K562 (cell line): ENCODE results near the gene NFATC1. TPM values are rescaled to one million over a fixed set of nuclear protein-coding genes. Genes with fewer than 3 reads are reported as not detected.

Experiments used
- ATAC-seq: fragments of 200-7000 bp; cut with Tn5 transposase; 3 replicates; pipeline ENCODE4 v1.9.1; 2020; ENCODE audit warnings: moderate library complexity
- BruUV-seq: library from RNA; stranded (reverse); fragments of 400-500 nt; replicated peaks from 2 replicates; lab custom pipeline; 2021; lab: Mats Ljungman, UMichigan
- CTCF ChIA-PET: fragments of 300-600 bp; formaldehyde crosslinking; extraction: SDS; loops from one replicate; lab custom pipeline; 2021; ENCODE audit warnings: low intra/inter-chr PET ratio; lab: Yijun Ruan, JAX
- POLR2A ChIA-PET: fragments of 300-600, 350-650 bp; sonication (Branson Sonifier 250); formaldehyde crosslinking; extraction: SDS; loops from one replicate; lab custom pipeline; 2021; ENCODE audit warnings: antibody characterized with exemption, inconsistent platforms; lab: Yijun Ruan, JAX
- DNase-seq, 4 experiments: peaks; one replicate each; pipeline versions ENCODE4 v3.0.0 to v3.0.0-alpha.2; 2011 to 2018; ENCODE audit warnings: low spot score in 3 of 4, mixed read lengths in 3 of 4; ENCODE audit errors: extremely low read depth in 1 of 4
- FAIRE-seq: peaks from 2 replicates; lab custom pipeline; 2011; peaks lifted over from hg19 to GRCh38; lab: Jason Lieb, UNC
- H2AFZ ChIP-seq: 2 replicates; pipeline ENCODE4 v1.6.0; 2011; ENCODE audit warnings: low read depth, low read length, control low read depth, inconsistent platforms
- H3K27ac ChIP-seq: fragments of 200-600 bp; 3 replicates; pipeline ENCODE4 v1.8.0; 2011; ENCODE audit warnings: low read depth, mild to moderate bottlenecking, control low read depth, inconsistent platforms, low read length, moderate library complexity, mixed read lengths; ENCODE audit errors: extremely low read depth
- H3K27me3 ChIP-seq, 2 experiments: fragments of 300-600 bp in 1 of 2; 2 replicates in 1 of 2; 3 replicates in 1 of 2; pipeline versions ENCODE4 v1.6.0 to v1.8.0; 2011; ENCODE audit warnings: inconsistent platforms in 2 of 2, low read length in 2 of 2, mild to moderate bottlenecking in 1 of 2, mixed read lengths in 1 of 2, moderate library complexity in 1 of 2; ENCODE audit not compliant: control insufficient read depth in 2 of 2, insufficient read depth in 2 of 2
- H3K36me3 ChIP-seq: fragments of 300-600 bp; 3 replicates; pipeline ENCODE4 v1.8.0; 2011; ENCODE audit warnings: mild to moderate bottlenecking, low read length, inconsistent platforms; ENCODE audit not compliant: control insufficient read depth, insufficient read depth
- H3K4me1 ChIP-seq, 2 experiments: fragments of 200-600 bp in 1 of 2; replicated peaks in 1 of 2; 2 replicates in 1 of 2; 3 replicates in 1 of 2; pipeline versions ENCODE4 v1.5.1 to v1.8.0; 2011; ENCODE audit warnings: inconsistent platforms in 2 of 2, low read length in 2 of 2, mild to moderate bottlenecking in 1 of 2, mixed read lengths in 1 of 2, moderate library complexity in 1 of 2; ENCODE audit not compliant: control insufficient read depth in 2 of 2, insufficient read depth in 2 of 2
- H3K4me2 ChIP-seq: 2 replicates; pipeline ENCODE4 v1.6.1; 2011; ENCODE audit warnings: low read length, control low read depth, inconsistent platforms, mixed read lengths; ENCODE audit not compliant: insufficient read depth
- H3K4me3 ChIP-seq: fragments of 200-600 bp; sonication (generic), shearing (Covaris generic); 2 replicates; pipeline ENCODE4 v1.5.1; 2016; ENCODE audit warnings: control low read depth, inconsistent platforms
- H3K79me2 ChIP-seq: fragments of 200-600 bp; 3 replicates; pipeline ENCODE4 v1.8.0; 2011; ENCODE audit warnings: low read length, inconsistent platforms; ENCODE audit not compliant: control insufficient read depth, insufficient read depth
- H3K9ac ChIP-seq, 2 experiments: 2 replicates each; pipeline versions ENCODE4 v1.6.0 to v1.6.1; 2011; ENCODE audit warnings: low read depth in 2 of 2, low read length in 2 of 2, control low read depth in 1 of 2, inconsistent platforms in 1 of 2, mild to moderate bottlenecking in 1 of 2, mixed read lengths in 1 of 2; ENCODE audit not compliant: insufficient read depth in 1 of 2
- H3K9me1 ChIP-seq: one replicate; pipeline ENCODE4 v1.6.0; 2011; ENCODE audit warnings: inconsistent platforms, mild to moderate bottlenecking, low read length, moderate library complexity; ENCODE audit not compliant: control insufficient read depth, insufficient read depth
- H3K9me3 ChIP-seq: replicated peaks from 2 replicates; pipeline ENCODE4 v1.5.1; 2011; ENCODE audit warnings: low read depth, low read length, inconsistent platforms; ENCODE audit not compliant: control insufficient read depth, insufficient read depth
- H4K20me1 ChIP-seq: replicated peaks from 2 replicates; pipeline ENCODE4 v1.6.1; 2011; ENCODE audit warnings: low read length, inconsistent platforms, mixed read lengths; ENCODE audit not compliant: control insufficient read depth, insufficient read depth
- ADNP ChIP-seq: fragments of 200-800 bp; sonication (Bioruptor generic); IDR thresholded peaks from 2 replicates; pipeline ENCODE4 v1.6.1; 2016; ENCODE audit warnings: missing genetic modification characterization, missing compliant biosample characterization
- CAMTA2 ChIP-seq: fragments of 250-450 bp; sonication (Bioruptor Pico); conservative IDR thresholded peaks from 2 replicates; pipeline ENCODE4 v1.5.1; 2022
- EHMT2 ChIP-seq: fragments of 450-650 bp; IDR thresholded peaks from 2 replicates; pipeline ENCODE4 v1.6.1; 2018; ENCODE audit warnings: antibody characterized with exemption
- FOXK2 ChIP-seq, 2 experiments: fragments of 450-650 bp; IDR thresholded peaks in 1 of 2; conservative IDR thresholded peaks in 1 of 2; 2 replicates each; pipeline ENCODE4 v1.6.1; 2016; ENCODE audit warnings: low read depth in 2 of 2, mild to moderate bottlenecking in 1 of 2
- NFE2 ChIP-seq: IDR thresholded peaks from 2 replicates; pipeline ENCODE4 v1.6.1; 2014; ENCODE audit warnings: antibody characterized with exemption, low read depth
- PCBP1 ChIP-seq: fragments of 200-400 bp; formaldehyde crosslinking; IDR thresholded peaks from 2 replicates; pipeline ENCODE4 v1.6.1; 2018; ENCODE audit warnings: mild to moderate bottlenecking, low read depth, low read length; ENCODE audit not compliant: poor library complexity, severe bottlenecking
- POLR2B ChIP-seq: fragments of 450-650 bp; IDR thresholded peaks from 2 replicates; pipeline ENCODE4 v1.6.1; 2018; ENCODE audit warnings: low read depth; ENCODE audit not compliant: partially characterized antibody
- PURB ChIP-seq: sonication (generic); formaldehyde crosslinking; IDR thresholded peaks from 2 replicates; pipeline ENCODE4 v1.9.0; 2021; ENCODE audit warnings: low read depth, mild to moderate bottlenecking, missing genetic modification reagents
- TCF7L2 ChIP-seq: fragments of 150-350 bp; IDR thresholded peaks from 2 replicates; pipeline ENCODE4 v1.6.1; 2016; ENCODE audit warnings: low read depth, mild to moderate bottlenecking, low read length, moderate library complexity
- ZFP1 ChIP-seq: fragments of 450-650 bp; formaldehyde crosslinking; IDR thresholded peaks from 2 replicates; pipeline ENCODE4 v1.4.0; 2020; ENCODE audit warnings: mild to moderate bottlenecking, mixed read lengths
- ZNF586 ChIP-seq: fragments of 450-650 bp; formaldehyde crosslinking; conservative IDR thresholded peaks from 2 replicates; pipeline ENCODE4 v1.4.0; 2020; ENCODE audit warnings: mild to moderate bottlenecking, moderate library complexity
- ZNF695 ChIP-seq: fragments of 450-650 bp; formaldehyde crosslinking; IDR thresholded peaks from 2 replicates; pipeline ENCODE4 v1.4.0; 2020; ENCODE audit warnings: mild to moderate bottlenecking, moderate library complexity
- ZNF717 ChIP-seq: fragments of 250-450 bp; sonication (Bioruptor Pico); IDR thresholded peaks from 2 replicates; pipeline ENCODE4 v1.5.0; 2021
- WGBS: fragments of 100-300 bp; shearing (Covaris generic); methylation state at CpG from one replicate; pipeline ENCODE4 v1.1.6; 2016; ENCODE audit warnings: low coverage, mixed read lengths; ENCODE audit not compliant: insufficient coverage; ENCODE audit errors: missing lambda C conversion rate; 5-methylcytosine and 5-hydroxymethylcytosine counted together
- in situ Hi-C: fragments of 300-500 bp; cut with MboI; formaldehyde crosslinking; loops from 4 replicates; pipeline ENCODE4 v1.15.0; 2018; ENCODE audit warnings: inconsistent platforms, mixed read lengths
- intact Hi-C: fragments of 100-400 bp; cut with micrococcal nuclease; formaldehyde crosslinking; loops from 2 replicates; pipeline ENCODE4 v1.14.2; 2022
- polyA plus RNA-seq, 8 experiments: library from polyadenylated mRNA; depleted of rRNA in 4 of 8; stranded (reverse) in 5 of 8; unstranded in 3 of 8; fragments of >200 nt; fragmentation: Nextera tagmentation in 2 of 8; fragmentation: Illumina TruSeq in 1 of 8; extraction: Ambion mirVana in 2 of 8; extraction: Trizol in 1 of 8; gene quantifications; 2 replicates each; pipeline versions ENCODE4 v1.2.1 to v1.2.3, GENCODE V29; 2011 to 2014; ENCODE audit warnings: inconsistent platforms in 1 of 8, missing spikeins in 1 of 8
- total RNA-seq, 7 experiments: library from RNA; depleted of rRNA in 6 of 7; stranded (reverse); fragments of >200 nt in 6 of 7; fragmentation: Illumina TruSeq in 2 of 7; extraction: Trizol in 2 of 7; gene quantifications; 2 replicates each; pipeline versions ENCODE4 v1.2.1 to v1.2.3, GENCODE V29; 2011 to 2021; ENCODE audit warnings: low replicate concordance in 1 of 7
- TF ChIP-seq, protein P1 (sequence below), 2 experiments: IDR thresholded peaks in 1 of 2; conservative IDR thresholded peaks in 1 of 2; 2 replicates each; pipeline ENCODE4 v1.6.1; 2016; ENCODE audit warnings: low read depth in 2 of 2, mild to moderate bottlenecking in 1 of 2, missing compliant biosample characterization in 1 of 2, missing genetic modification characterization in 1 of 2, moderate library complexity in 1 of 2
- TF ChIP-seq, protein P2 (sequence below): sonication (generic); formaldehyde crosslinking; IDR thresholded peaks from 2 replicates; pipeline ENCODE4 v1.8.1; 2023; ENCODE audit warnings: mild to moderate bottlenecking, missing genetic modification reagents
- TF ChIP-seq, protein P3 (sequence below): fragments of 450-650 bp; IDR thresholded peaks from 2 replicates; pipeline ENCODE4 v1.6.1; 2016; ENCODE audit warnings: antibody characterized with exemption

The NFATC1 gene
- total and polyA plus RNA-seq, 9 of the 15 experiments (the other 6 are each of a cell fraction or from before 2014, with no cell fraction given), result 1.1 to 16.4 (median 2.5) TPM

DNA sequence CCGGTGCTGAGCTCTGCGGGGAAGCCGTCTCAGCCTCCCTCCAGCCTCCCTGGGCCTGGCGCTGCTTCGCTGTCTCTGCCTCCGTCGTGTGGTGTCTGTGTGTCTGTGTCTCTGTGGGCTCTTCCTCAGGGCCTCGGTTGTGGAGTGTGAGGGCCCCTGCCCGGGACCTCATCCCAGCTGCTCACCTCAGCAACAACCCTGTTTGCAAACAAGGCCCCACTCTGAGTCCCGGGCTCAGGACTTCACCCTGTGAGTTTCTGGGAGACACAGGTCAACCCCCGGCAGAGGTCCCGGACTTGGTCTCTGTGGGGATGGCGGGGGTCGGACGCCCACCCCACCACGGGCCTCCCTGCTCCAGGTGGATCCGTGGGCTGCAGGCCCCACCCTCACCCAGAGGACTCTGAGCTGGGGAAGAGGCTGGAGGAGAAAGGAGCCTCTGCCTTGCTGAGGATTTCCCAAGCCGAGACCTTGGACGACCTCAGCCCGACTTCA is 156.5 kb downstream of the NFATC1 start:
- H2AFZ ChIP-seq, result no peak overlapping the region
- H4K20me1 ChIP-seq, result 0 out of 2 replicates have a peak, but pooled peaks cover 11% of the 10 kb centered on the region
- BruUV-seq, result no TSS peak
- H3K79me2 ChIP-seq, result no peaks in the 10 kb centered on the region
- CTCF ChIA-PET, result no interaction called here
- 0% methylated on average over 6 of the region's 20 CpGs for whole genome bisulfite sequencing
- no peak overlapping the region for H3K27ac ChIP-seq
- no peaks in the 10 kb centered on the region for H3K36me3 ChIP-seq
- in situ Hi-C loops (no loop called here), intact Hi-C loops (no loop called here)
- POLR2A ChIA-PET, result interaction anchor here (0.5 kb wide), 1 partner anchor 271 kb away, joined by 4 read pairs; no protein-coding TSS in a partner anchor
- DNase-seq (no peak), ATAC-seq (no peak), FAIRE-seq (no peak)
- no peaks in the 10 kb centered on the region for H3K9me1 ChIP-seq
- no peak overlapping the region for H3K9ac ChIP-seq
- H3K4me2 ChIP-seq, result no peak overlapping the region
- peaks cover 36 to 65% of the 10 kb centered on the region in 2 experiments; a peak in 4 of 5 replicates for H3K27me3 ChIP-seq
- no peak overlapping the region for H3K4me3 ChIP-seq
- H3K9me3 ChIP-seq, result no peaks in the 10 kb centered on the region
- H3K4me1 ChIP-seq, result peaks cover 0 to 19% of the 10 kb centered on the region in 2 experiments; a peak in 2 of 5 replicates
- TF ChIP-seq ADNP (tag), result no peak
- TF ChIP-seq, protein P1, sequence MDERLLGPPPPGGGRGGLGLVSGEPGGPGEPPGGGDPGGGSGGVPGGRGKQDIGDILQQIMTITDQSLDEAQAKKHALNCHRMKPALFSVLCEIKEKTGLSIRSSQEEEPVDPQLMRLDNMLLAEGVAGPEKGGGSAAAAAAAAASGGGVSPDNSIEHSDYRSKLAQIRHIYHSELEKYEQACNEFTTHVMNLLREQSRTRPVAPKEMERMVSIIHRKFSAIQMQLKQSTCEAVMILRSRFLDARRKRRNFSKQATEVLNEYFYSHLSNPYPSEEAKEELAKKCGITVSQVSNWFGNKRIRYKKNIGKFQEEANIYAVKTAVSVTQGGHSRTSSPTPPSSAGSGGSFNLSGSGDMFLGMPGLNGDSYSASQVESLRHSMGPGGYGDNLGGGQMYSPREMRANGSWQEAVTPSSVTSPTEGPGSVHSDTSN (CRISPR knock-in tag; IDR thresholded peaks at IDR 0.05; ENCODE audit: low read depth), result no peak
- TF ChIP-seq, protein P1 (tag; conservative IDR thresholded peaks at IDR 0.05; ENCODE audit: low read depth), result no peak
- TF ChIP-seq EHMT2, result no peak
- TF ChIP-seq, protein P2, sequence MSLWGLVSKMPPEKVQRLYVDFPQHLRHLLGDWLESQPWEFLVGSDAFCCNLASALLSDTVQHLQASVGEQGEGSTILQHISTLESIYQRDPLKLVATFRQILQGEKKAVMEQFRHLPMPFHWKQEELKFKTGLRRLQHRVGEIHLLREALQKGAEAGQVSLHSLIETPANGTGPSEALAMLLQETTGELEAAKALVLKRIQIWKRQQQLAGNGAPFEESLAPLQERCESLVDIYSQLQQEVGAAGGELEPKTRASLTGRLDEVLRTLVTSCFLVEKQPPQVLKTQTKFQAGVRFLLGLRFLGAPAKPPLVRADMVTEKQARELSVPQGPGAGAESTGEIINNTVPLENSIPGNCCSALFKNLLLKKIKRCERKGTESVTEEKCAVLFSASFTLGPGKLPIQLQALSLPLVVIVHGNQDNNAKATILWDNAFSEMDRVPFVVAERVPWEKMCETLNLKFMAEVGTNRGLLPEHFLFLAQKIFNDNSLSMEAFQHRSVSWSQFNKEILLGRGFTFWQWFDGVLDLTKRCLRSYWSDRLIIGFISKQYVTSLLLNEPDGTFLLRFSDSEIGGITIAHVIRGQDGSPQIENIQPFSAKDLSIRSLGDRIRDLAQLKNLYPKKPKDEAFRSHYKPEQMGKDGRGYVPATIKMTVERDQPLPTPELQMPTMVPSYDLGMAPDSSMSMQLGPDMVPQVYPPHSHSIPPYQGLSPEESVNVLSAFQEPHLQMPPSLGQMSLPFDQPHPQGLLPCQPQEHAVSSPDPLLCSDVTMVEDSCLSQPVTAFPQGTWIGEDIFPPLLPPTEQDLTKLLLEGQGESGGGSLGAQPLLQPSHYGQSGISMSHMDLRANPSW, result no peak
- TF ChIP-seq FOXK2 (conservative IDR thresholded peaks at IDR 0.05 in 1 of 2, IDR thresholded peaks at IDR 0.05 in 1 of 2; ENCODE audit: low read depth in 2 of 2), result no peak
- no peak for TF ChIP-seq ZNF717 (CRISPR knock-in tag)
- TF ChIP-seq PURB, result no peak
- no peak for TF ChIP-seq CAMTA2 (CRISPR knock-in tag)
- TF ChIP-seq ZNF695, result no peak
- TF ChIP-seq NFE2, result no peak
- no peak for TF ChIP-seq ZFP1 (CRISPR knock-in tag)
- TF ChIP-seq, protein P3, sequence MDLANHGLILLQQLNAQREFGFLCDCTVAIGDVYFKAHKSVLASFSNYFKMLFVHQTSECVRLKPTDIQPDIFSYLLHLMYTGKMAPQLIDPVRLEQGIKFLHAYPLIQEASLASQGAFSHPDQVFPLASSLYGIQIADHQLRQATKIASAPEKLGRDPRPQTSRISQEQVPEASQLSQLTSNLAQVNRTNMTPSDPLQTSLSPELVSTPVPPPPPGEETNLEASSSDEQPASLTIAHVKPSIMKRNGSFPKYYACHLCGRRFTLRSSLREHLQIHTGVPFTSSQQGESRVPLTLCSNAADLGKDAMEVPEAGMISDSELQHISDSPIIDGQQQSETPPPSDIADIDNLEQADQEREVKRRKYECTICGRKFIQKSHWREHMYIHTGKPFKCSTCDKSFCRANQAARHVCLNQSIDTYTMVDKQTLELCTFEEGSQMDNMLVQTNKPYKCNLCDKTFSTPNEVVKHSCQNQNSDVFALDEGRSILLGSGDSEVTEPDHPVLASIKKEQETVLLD, result no peak
- TF ChIP-seq PCBP1, result no peak
- TF ChIP-seq ZNF586 (CRISPR knock-in tag), result no peak
- no peak for TF ChIP-seq POLR2B
- no peak for TF ChIP-seq TCF7L2
